Epidermal melanocyte (primary cell): ENCODE measurements around the gene TPST1.
A peak's percentile ranks its signal among the peaks of the same experiment; 100 is the strongest.
"Not testable (repeated sequence)": the region's sequence is repeated elsewhere in the genome, so short reads cannot be mapped to it uniquely, and the experiment has no call there.

Experiments used
- DNase-seq: peaks from one replicate; pipeline ENCODE4 v3.0.0; 2011; ENCODE audit warnings: low spot score; ENCODE audit not compliant: insufficient read length

TPST1 gene

DNA sequence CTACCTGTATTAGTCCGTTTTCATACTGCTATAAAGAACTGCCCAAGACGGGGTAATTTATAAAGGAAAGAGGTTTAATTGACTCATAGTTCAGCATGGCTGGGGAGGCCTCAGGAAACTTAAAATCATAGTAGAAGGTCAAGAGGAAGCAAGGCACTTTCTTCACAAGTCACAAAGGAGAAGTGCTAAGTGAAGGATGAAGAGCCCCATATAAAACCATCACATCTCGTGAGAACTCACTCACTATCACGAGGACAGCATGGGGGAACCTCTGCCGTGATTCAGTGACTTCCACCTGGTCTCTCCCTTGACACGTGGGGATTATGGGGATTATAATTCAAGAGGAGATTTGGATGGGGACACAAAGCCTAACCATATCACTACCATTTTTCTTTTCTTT, 119.9 kb downstream of the TPST1 start:
- DNase-seq: not testable (repeated sequence)

DNA sequence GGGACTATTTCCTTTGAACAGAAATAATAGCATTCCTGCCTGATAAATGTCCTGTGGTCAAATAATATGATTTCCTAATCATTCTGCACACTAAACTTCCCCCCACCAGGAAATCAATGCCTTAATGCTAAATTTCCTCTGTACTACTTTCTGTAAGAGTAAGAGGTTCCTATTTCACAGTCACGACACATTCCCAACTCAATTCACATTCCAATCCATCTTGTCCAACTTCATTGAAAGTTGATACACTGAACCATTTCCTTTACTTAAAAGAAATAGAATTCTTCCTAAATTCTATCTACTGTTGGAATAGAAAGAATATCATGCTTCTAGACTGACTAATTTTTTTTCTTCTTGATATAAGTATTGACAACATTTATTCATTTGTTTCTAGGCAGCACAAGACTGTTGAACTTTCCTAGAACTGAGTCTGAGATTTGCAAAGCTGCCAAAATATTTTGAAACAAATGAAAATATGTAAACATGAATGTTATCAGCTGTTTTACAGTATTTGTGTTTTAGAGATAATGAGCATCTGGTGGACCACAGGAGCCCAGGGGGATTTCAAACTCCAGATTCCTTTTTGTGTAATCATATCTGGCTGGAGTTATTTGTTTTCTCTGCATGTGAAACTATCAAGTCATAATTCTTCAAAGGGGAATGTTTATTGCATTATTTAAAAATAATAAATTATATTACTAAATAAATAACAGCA, 121.5 kb downstream of the TPST1 start:
- DNase-seq: no peak

DNA sequence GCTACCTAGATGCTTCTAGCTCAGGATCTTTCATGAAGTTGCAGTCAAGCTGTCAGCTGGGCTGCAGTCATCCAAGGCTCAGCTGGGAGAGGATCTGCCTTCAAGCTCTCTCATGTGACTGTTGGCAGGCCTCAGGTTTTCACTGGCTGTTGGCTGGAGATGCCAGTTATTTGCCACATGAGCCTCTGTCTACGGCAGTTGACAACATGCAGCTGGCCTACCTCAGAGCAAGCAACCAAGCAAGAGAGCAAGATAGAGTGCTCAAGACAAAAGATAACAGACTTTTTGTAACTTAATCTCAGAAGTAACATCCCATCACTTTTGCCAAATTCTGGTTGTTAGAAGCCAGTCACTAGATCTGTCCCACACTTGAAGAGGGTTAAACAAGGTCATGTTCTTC, 125.8 kb downstream of the TPST1 start:
- DNase-seq: no peak

DNA sequence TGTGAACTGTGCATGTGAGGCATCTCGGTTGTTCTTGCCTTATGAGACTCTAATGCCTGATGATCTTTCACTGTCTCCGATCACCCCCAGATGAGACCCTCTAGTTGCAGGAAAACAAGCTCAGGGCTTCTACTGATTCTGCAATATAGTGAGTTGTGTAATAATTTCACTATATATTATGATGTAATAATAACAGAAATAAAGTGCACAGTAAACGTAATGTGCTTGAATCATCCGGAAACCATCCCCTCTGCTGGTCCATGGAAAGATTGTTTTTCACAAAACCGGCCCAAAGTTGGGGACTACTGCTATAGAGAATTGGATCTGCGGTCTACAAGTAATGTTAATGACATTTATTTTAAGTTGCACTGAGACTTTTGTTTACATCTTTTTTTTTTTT, 126.7 kb downstream of the TPST1 start:
- no peak for DNase-seq

DNA sequence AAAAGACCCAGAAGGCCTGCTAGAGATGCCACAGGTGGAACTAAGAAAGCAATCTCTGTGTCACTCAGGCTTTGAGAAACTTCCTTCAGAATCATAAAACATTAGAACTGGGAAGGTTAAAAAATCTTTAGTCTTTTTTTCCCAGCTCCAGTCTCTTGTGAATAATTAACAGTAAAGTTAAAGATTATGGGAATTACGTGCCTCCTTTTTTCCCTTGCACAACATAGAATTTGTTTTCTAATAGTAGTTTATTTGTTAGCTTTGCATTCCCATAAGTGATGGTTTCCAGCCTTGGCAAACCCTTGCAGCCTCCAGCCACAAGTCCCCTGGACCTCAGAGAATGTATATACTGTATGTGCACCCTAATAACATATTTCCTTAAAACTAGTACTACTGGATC, 128.3 kb downstream of the TPST1 start:
- DNase-seq: no peak

DNA sequence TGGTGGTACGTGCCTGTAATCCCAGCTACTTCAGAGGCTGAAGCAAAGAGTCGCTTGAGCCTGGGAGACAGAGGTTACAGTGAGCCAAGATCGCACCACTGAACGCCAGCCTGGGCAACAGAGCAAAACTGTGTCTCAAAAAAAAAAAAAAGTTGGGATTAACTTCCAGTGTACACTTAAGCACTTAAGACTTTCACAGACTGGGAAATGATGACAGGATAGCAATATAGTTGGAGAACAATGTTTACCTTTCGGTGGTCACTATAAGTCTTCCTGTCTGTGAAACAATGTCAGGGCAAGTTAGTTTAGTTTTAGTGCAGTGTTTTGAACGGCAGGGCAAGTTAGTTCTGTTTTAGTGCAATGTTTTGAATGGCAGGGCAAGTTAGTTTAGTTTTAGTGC, 130.2 kb downstream of the TPST1 start:
- DNase-seq: no peak

DNA sequence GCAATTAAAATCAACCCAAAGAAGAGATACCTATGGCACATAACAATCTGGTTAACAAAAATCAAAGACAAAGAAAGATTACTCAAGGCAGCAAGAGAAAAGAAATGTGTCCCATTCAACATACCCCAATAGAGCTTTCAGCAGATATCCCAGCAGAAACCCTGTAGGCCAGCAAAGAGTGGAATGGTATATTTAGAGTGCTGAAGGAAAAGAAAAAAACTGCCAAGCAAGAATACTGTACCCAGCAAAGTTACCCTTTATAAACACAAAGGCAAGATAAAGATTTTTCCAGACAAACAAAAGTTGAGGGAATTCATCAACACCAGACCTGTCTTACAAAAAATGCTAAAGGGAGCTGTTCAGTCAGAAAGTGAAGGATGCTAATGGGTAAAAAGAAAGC, 131.6 kb downstream of the TPST1 start:
- no peak for DNase-seq

DNA sequence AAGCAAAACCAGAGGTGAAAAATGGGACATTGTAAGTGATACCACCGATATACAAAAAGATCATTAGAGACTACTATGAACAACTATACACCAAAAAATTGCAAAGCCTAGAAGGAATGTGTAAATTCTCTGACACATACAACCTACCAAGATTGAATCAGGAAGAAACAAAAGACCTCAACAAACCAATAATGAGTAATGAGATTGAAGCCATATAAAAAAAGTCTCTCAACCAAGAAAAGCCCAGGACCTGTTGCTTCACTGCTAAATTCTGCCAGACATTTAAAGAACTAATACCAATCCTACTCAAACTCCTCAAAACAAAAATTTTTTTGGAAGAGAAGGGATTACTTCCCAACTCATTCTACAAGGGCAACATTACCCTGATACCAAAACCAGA, 134.0 kb downstream of the TPST1 start:
- no peak for DNase-seq

DNA sequence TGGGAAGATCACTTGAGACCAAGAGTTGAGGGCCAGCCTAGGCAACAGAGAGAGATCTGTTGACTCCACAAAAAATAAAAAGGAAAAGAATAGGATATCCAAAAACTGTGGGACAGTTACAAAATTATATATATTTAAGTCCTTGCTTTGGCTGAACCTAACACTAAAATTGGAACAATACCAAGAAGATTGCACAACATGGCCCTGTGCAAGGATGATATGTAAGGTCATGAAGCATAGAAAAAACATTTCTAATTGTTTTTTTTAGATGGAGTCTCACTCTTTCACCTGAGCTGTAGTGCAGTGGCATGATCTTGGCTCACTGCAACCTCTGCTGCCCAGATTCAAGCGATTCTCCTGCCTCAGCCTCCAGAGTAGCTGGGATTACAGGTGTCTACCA, 139.0 kb downstream of the TPST1 start:
- DNase-seq: no peak

DNA sequence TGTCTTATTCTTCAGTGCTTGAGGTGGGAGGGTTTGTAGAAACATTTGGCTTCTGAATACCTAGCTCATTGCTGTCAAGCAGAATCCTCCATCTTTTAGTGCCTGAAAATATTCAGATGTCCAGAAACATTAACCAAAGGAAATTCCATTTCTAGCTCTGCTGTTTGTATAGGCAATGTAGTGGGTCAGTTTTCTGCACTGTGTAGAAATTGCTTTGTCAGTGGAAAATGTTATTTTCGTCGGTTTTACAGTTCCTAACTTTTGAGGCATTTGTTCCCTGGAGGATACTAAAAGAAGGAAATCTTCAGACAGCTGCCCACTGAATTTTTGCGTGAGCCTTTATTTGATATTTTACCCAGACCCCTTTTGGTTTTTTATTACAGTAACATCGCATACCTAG, 143.4 kb downstream of the TPST1 start:
- no peak for DNase-seq

DNA sequence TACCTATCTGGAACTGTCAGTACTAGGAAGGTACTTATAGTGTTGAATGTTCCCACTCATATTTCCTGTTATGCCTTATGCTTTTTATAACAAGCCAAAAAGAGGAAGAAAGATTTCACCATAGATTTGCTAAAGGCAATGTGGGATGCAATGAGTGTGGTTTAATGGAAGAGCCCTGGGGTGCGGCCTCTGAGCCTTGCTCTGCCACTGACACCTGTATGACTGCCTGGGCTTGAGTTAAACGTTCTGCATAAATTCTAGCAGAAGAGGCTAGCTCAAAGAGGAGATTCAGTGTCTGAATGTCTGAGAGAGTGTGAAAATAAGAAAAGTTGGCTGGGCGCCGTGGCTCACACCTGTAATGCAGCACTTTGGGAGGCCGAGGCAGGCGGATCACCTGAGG, 143.8 kb downstream of the TPST1 start:
- no peak for DNase-seq

DNA sequence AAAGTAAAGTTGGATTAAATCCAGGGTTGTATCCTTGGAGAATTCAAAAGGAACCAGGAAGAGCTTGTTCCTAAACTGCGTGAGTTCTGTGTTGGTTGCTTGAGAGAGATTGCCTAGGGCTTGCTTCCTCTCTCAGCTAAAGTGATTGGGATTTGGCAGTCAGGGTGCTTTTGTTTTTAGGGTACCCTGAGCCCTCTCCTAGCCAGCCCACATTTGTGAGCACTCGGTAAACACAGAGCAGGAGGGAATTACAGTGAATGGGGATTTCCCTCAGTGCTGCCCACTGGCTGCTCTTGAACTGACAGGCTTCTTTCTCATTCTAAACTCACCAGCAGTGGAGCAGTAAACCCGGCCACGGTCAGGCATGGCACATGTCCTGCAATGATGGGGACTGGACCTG, 146.9 kb downstream of the TPST1 start:
- DNase-seq: peak; percentile 34

DNA sequence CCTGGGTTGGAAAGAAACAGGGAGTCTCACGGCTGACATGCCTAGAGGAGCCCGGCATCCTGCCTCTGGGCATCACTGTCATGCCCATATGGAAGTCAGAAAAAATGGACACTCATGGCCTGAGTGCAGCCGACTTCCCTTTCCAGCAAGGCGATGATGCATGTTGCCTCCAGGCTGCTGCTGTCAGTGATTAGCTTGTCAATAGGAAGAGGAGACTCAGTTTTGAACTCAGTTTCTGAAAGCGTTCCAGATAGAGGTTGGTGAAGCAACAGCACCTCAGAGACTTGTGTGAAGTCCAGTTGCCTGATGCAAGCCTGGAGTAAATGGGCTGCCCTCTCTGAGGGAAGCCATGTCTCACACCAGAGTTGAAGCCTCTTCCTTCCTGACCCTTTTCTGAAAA, 148.4 kb downstream of the TPST1 start:
- DNase-seq: peak; percentile 21

DNA sequence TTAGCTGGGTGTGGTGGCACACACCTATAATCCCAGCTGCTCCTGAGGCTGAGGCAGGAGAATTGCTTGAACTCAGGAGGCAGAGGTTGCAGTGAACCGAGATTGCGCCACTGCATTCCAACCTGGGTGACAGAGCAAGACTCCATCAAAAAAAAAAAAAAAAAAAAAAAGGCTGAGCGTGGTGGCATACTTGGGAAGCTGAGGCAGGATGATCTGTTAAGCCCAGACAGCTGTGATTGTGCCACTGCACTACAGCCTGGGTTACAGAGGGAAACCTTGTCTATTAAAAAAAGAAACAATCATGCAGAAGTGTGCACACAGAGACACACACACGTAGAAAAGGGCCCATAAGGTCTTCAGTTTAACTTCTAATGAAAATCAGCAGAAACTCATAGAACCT, 150.6 kb downstream of the TPST1 start:
- DNase-seq: no peak

DNA sequence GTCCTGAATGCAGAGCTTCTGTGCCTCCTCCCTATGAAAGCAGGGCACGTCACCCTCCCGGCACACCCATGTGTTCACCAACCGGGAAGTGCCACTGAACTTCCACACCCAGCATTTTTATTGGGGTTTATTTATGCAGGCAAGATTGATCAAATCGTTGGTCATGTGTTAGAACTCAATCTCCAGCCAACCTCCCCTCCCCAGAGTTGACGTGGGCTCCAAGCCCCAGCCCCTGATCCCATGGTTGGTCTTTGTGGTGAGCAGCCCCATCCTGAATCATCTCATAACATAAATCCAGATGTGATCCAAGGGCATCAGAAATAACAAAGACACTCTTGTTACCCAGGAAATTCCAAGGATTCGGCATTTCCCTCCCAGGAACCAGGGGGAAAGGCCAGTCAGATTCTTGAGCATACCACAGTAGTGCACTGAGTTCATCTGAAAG, 151.2 kb downstream of the TPST1 start:
- DNase-seq: peak; percentile 58

DNA sequence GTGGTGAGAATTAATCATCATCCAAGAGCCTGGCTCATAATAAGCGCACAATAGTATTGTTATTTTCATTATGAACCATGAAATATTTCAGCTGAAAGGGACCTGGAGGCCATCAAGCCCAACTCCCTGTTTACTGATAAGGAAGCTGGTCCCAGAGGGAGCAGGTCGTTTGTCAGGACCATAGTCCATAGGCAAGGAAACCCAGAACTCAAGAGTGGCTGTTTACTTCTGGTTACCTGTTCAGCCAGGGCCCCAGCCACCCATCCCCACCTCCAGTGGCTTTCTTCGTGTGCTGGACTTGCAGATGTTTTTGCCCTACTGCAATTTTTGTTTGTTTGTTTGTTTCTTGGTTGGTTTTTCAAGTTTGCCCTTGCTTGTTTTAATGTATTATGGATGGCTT, 152.0 kb downstream of the TPST1 start:
- no peak for DNase-seq

DNA sequence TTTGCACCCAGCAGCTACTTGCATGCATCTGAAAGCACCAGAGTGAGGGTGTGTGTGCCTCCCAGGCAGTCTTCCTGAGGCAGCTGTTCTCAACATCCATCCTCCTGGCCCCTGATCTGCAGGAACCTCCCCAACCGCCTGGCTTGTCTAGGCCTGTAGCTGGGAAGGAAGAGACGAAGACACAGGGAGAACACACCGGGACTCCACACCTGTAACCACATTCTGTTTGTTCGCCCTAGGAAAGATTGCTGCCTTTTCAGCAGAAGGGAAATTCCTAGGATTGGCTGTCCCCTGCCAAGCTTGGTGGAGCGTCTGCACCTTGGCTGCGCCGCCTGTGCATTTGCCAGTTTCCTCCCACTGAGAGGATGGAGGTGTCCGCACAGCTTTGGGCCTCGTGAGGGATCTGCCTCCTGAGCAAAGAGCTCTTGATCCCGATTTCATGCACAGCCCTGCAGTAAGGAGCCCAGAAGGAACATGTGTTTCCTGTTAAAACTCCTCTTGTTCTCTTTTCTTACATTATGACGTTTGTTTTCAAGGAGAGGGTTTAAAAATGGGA, 154.6 kb downstream of the TPST1 start:
- no peak for DNase-seq

DNA sequence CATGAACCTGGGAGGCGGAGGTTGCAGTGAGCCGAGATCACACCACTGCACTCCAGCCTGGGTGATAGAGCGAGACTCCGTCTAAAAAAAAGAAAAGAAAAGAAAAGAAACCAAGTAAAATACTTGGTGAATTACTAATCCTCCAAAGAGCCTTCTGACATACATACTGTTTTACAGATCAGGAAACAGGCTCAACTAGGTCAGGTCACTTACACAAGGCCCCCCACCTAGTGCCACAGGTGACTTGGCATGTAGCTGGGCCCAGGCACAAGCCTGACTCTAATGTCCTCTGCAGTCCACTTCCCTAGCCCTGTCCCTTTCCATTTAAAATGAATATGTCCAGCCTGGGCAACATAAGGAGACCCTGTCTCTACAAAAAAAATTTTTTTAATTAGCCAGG, 157.0 kb downstream of the TPST1 start:
- DNase-seq: no peak

DNA sequence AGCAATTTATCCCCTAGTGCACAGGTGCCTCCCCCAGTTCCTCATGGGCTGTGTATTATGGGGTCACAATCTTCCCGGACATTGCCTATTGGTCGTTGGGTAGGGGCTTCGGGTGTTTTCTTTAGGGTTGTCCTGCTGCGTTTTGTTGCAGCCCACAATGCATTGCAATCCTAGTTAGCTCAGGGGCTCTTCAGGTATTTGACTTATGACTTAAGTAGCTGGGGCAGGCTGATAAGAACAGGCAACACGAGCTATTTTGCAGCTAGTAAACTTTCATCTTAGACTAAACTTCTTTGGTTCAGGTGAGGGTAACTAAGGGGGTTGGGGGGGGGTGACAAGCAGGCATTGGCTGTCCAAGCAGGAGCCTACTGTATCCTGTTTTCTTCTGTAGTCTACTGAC, 158.5 kb downstream of the TPST1 start:
- DNase-seq: no peak

DNA sequence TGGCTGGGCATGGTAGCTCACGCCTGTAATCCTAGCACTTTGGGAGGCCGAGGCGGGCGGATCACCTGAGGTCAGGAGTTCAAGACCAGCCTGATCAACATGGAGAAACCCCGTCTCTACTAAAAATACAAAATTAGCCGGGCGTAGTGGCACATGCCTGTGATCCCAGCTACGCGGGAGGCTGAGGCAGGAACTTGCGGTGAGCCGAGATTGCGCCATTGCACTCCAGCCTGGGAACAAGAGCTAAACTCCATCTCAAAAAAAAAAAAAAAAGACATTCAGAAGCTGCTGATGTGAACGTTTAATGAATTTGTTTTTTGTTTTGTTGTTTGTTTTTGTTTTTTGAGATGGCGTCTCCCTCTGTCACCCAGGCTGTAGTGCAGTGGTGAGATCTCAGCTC, 159.9 kb downstream of the TPST1 start:
- not testable (repeated sequence) for DNase-seq

DNA sequence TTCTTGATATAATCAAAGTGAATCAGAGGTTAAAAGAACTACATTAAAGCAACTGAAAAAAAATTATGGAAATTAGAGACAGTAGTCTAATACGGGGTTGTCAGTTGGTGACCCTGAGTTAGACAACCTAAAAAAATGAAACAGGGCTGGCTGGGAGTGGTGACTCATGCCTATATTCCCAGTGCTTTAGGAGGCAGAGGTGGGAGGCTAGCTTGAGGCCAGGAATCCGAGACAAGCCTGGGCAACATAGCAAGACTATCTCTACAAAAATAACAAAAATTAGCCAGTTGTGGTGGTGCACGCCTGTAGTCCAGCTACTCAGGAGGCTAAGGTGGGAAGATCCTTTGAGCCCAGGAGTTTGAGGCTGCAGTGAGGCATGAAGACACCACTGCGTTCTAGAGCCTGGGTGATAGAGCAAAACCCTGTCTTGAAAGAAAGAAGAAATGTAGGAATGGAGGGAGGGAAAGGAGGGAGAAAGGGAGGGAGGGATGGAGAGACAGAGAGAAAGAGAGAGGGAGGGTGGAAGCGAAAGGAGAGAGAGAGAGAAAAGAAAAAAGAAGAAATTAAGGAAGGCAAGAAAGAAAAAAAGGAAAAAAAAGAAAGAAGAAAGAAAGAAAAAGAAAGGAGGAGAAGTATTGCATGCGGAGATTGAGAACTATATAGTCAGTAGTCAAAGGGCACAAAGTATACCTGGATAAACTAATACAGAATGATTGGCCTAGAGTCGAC, 166.1 kb downstream of the TPST1 start:
- no peak for DNase-seq

DNA sequence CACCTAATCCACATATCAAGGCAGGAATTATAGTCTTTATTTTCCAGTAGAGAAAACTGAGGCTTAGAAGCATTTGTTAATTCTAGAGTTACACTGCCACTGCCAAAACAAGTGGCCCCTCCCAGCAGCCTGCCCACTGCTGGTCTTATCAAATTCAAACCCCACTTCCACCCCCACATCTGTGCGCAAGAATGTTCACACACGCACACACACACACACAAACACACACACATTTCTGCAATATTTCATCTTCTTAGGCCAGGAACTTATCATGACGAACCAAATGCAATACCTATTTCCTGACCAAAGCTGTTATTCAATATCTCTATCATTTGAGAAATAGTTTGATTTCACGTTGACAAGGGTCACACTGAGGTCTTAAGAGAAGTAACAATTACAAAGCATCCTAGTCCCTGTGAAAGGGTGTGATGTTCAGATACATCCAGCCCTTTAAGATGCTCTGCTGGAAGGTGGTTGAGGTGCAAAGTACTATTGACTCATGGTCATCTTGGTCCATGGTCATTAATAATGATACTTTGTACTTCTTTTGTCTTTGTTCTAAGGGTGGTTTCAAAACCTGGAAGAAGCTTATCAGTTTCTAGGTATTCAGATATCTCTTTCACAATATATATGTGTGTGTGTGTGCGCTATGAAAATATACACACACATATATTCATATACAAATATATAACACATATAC, 169.2 kb downstream of the TPST1 start:
- DNase-seq: not testable (repeated sequence)
